ENCODE measurements around the gene HINT2.

Gene HINT2

GRCh38 chr9:35829764-35830096, 14.9 kb upstream of the HINT2 start:
- TF ChIP-seq ZFX (IDR thresholded peaks at IDR 0.05) (no peak), CTCF (conservative IDR thresholded peaks at IDR 0.05) (no peak)
- peak overlapping the region; percentile 70 for H3K27ac ChIP-seq

- TF ChIP-seq ZFX (IDR thresholded peaks at IDR 0.05) (peak; percentile 75; the same call in 1 of the 2 replicates), CTCF (conservative IDR thresholded peaks at IDR 0.05) (no peak)
- peak within 1 kb of the TSS; percentile 70 for H3K27ac ChIP-seq
Observed at GRCh38 chr9:35829084-35829763, 14.4 kb upstream of the HINT2 start, which contains the start of gene TMEM8B. TMEM8B (plus strand) TSS chr9:35829228; CDS start chr9:35829448, 220 bp downstream.

GRCh38 chr9:35828716-35829083, 13.9 kb upstream of the HINT2 start, which contains the start of gene FAM221B:
FAM221B (minus strand) TSS chr9:35828732; CDS start chr9:35826161, 2,571 bp downstream.
- TF ChIP-seq CTCF (conservative IDR thresholded peaks at IDR 0.05) (no peak), ZFX (IDR thresholded peaks at IDR 0.05) (no peak)
- peak within 1 kb of the TSS; percentile 70 for H3K27ac ChIP-seq

- no peak overlapping the region for H3K27ac ChIP-seq
- no peak for TF ChIP-seq CTCF (conservative IDR thresholded peaks at IDR 0.05)
- no peak for TF ChIP-seq ZFX (IDR thresholded peaks at IDR 0.05)
Observed at GRCh38 chr9:35827486-35827885, 12.6 kb upstream of the HINT2 start.

- no peak overlapping the region for H3K27ac ChIP-seq
- TF ChIP-seq CTCF (conservative IDR thresholded peaks at IDR 0.05) (peak; percentile 86), ZFX (IDR thresholded peaks at IDR 0.05) (no peak)
Observed at GRCh38 chr9:35826071-35826701, 11.3 kb upstream of the HINT2 start.

- H3K27ac ChIP-seq = no peak overlapping the region
- TF ChIP-seq CTCF (conservative IDR thresholded peaks at IDR 0.05) (no peak), ZFX (IDR thresholded peaks at IDR 0.05) (no peak)
Observed at GRCh38 chr9:35822926-35823325, 8.1 kb upstream of the HINT2 start.

GRCh38 chr9:35820076-35820475, 5.2 kb upstream of the HINT2 start:
- TF ChIP-seq CTCF (conservative IDR thresholded peaks at IDR 0.05) (no peak), ZFX (IDR thresholded peaks at IDR 0.05) (no peak)
- H3K27ac ChIP-seq = no peak overlapping the region
